ENCODE data around the gene ZBTB7C.

DNA sequence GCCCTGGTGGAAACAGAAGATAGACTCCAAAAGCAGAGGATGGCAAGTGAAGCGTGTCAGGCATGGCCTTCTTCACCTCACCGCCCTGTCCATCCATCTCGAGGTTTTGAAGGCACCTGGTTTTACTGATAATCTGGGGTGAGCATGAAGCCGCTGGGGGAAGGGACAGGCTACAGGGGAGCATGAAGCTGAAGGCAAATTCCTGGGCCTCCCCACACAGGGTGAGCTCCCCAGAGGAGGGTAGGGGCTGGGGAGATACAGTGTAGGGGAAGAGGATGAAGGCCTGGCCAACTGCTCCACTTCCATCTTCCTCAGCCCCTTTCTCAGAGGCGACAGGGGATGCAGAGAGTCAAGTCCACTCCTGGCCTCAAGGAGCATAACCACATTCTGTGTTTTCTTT lies 250.5 kb downstream of the ZBTB7C start:
- TF ChIP-seq TAF1 (IDR thresholded peaks at IDR 0.05; ENCODE audit: low read depth, low read length) (no peak), POLR2A (IDR thresholded peaks at IDR 0.05; ENCODE audit: low read depth, low read length) (no peak), POLR2AphosphoS5 (IDR thresholded peaks at IDR 0.05; ENCODE audit: low read depth, low read length) (no peak)

All from GM12891 (cell line).